Smooth muscle cell (in vitro differentiated cells): Measurements from ENCODE around the gene ELMO1. TPM values are rescaled to one million over a fixed set of nuclear protein-coding genes. Genes with fewer than 3 reads are reported as not detected.
A peak's percentile ranks its signal among the peaks of the same experiment; 100 is the strongest.

ENCODE experiments used
- DNase-seq: peaks from one replicate; lab custom pipeline; 2025; ENCODE audit not compliant: unreplicated experiment; lab: John Stamatoyannopoulos, UW
- H2AFZ ChIP-seq: fragments of 200-600 bp; sonication (generic); 2 replicates; pipeline ENCODE4 v1.6.0; 2016; ENCODE audit warnings: antibody characterized with exemption, low read depth, mild to moderate bottlenecking
- H3F3A ChIP-seq: fragments of 200-600 bp; sonication (generic); 2 replicates; pipeline ENCODE4 v1.6.0; 2017; ENCODE audit warnings: antibody characterized with exemption, low read depth
- H3K27ac ChIP-seq: fragments of 200-600 bp; sonication (generic); 2 replicates; pipeline ENCODE4 v1.5.1; 2016; ENCODE audit warnings: low read depth, mild to moderate bottlenecking
- H3K27me3 ChIP-seq: fragments of 200-600 bp; sonication (generic); 2 replicates; pipeline ENCODE4 v1.6.1; 2016; ENCODE audit warnings: low read depth, mild to moderate bottlenecking
- H3K36me3 ChIP-seq: fragments of 200-600 bp; sonication (generic); 2 replicates; pipeline ENCODE4 v1.5.1; 2016; ENCODE audit warnings: low read depth
- H3K4me1 ChIP-seq: fragments of 200-600 bp; sonication (generic); 2 replicates; pipeline ENCODE4 v1.5.1; 2016; ENCODE audit warnings: low read depth
- H3K4me2 ChIP-seq: fragments of 200-600 bp; sonication (generic); 2 replicates; pipeline ENCODE4 v1.6.0; 2016; ENCODE audit warnings: mild to moderate bottlenecking
- H3K4me3 ChIP-seq: fragments of 200-600 bp; sonication (generic); 2 replicates; pipeline ENCODE4 v1.5.1; 2016; ENCODE audit warnings: mild to moderate bottlenecking
- H3K79me2 ChIP-seq: fragments of 200-600 bp; sonication (generic); 2 replicates; pipeline ENCODE4 v1.6.0; 2016; ENCODE audit warnings: low read depth, mild to moderate bottlenecking
- H3K9ac ChIP-seq: fragments of 200-600 bp; sonication (generic); 2 replicates; pipeline ENCODE4 v1.6.0; 2016; ENCODE audit warnings: low read depth
- H3K9me3 ChIP-seq: fragments of 200-600 bp; sonication (generic); replicated peaks from 2 replicates; pipeline ENCODE4 v1.5.1; 2016; ENCODE audit warnings: low read depth
- H4K20me1 ChIP-seq: fragments of 200-600 bp; sonication (generic); 2 replicates; pipeline ENCODE4 v1.6.0; 2016; ENCODE audit warnings: low read depth
- CTCF ChIP-seq: fragments of 200-600 bp; sonication (generic); IDR thresholded peaks from 2 replicates; pipeline ENCODE4 v1.5.1; 2017; ENCODE audit warnings: borderline replicate concordance, mild to moderate bottlenecking, antibody characterized with exemption; ENCODE audit not compliant: insufficient read depth, poor library complexity, severe bottlenecking
- WGBS: methylation state at CpG from one replicate; pipeline ENCODE4 v1.1.7; 2016; ENCODE audit warnings: low lambda C conversion rate; 5-methylcytosine and 5-hydroxymethylcytosine counted together
- polyA plus RNA-seq: library from polyadenylated mRNA; unstranded; fragments of >200 nt; fragmentation: Nextera tagmentation; extraction: Ambion mirVana; gene quantifications from 2 replicates; pipeline ENCODE4 v1.2.1, GENCODE V29; 2016
- total RNA-seq: library from RNA; depleted of rRNA; stranded (reverse); fragments of >200 nt; gene quantifications from 2 replicates; pipeline ENCODE4 v1.2.3, GENCODE V29; 2014

Gene ELMO1
- total RNA-seq, result 24.0 and 36.0 TPM in 2 replicates
- 8.2 and 15.7 TPM in 2 replicates for polyA plus RNA-seq

GRCh38 chr7:37448636-37449361, at the start of gene ELMO1:
TSS of gene ELMO1 (minus strand) at chr7:37448864. CDS start at chr7:37342690, 106,174 bp downstream.
- DNase-seq, result peak; percentile 25
- H3K9ac ChIP-seq, result peak within 1 kb of the TSS; percentile 59
- peaks cover 19% of the 10 kb centered on the region for H3K4me1 ChIP-seq
- H3K4me2 ChIP-seq, result peak within 1 kb of the TSS; percentile 93
- H3K4me3 ChIP-seq, result peak within 1 kb of the TSS; percentile 89
- H3K79me2 ChIP-seq, result no peaks in the 10 kb centered on the region
- no peaks in the 10 kb centered on the region for H4K20me1 ChIP-seq
- peaks cover 13% of the 10 kb centered on the region for H3K27me3 ChIP-seq
- no peak within 1 kb of the TSS for H3K27ac ChIP-seq
- H3K9me3 ChIP-seq, result no peaks in the 10 kb centered on the region
- H3F3A ChIP-seq, result peaks cover 10% of the 10 kb centered on the region
- H3K36me3 ChIP-seq, result no peaks in the 10 kb centered on the region
- peak; percentile 36 for TF ChIP-seq CTCF
- WGBS, result 1% methylated on average over 35 of the region's 56 CpGs
- H2AFZ ChIP-seq, result peak within 1 kb of the TSS; percentile 94

- no peak overlapping the region for H3K9ac ChIP-seq
- H3K27ac ChIP-seq, result no peak overlapping the region
- H3F3A ChIP-seq, result peaks cover 10% of the 10 kb centered on the region
- no peak for DNase-seq
- H3K9me3 ChIP-seq, result no peaks in the 10 kb centered on the region
- H2AFZ ChIP-seq, result no peak overlapping the region
- H4K20me1 ChIP-seq, result no peaks in the 10 kb centered on the region
- H3K27me3 ChIP-seq, result no peaks in the 10 kb centered on the region
- no peak overlapping the region for H3K4me3 ChIP-seq
- no peaks in the 10 kb centered on the region for H3K4me1 ChIP-seq
- H3K79me2 ChIP-seq, result no peaks in the 10 kb centered on the region
- 92% methylated on average over 6 of the region's 6 CpGs for WGBS
- no peak overlapping the region for H3K4me2 ChIP-seq
- H3K36me3 ChIP-seq, result no peaks in the 10 kb centered on the region
- no peak for TF ChIP-seq CTCF
Observed at GRCh38 chr7:37497576-37497975, 48.9 kb upstream of the ELMO1 start.

GRCh38 chr7:37495574-37496184, 47.0 kb upstream of the ELMO1 start:
- H2AFZ ChIP-seq, result no peak overlapping the region
- no peaks in the 10 kb centered on the region for H3K27me3 ChIP-seq
- H3K4me1 ChIP-seq, result no peaks in the 10 kb centered on the region
- H3F3A ChIP-seq, result peaks cover 11% of the 10 kb centered on the region
- no peak overlapping the region for H3K4me3 ChIP-seq
- H3K9ac ChIP-seq, result peak overlapping the region; percentile 37
- H3K79me2 ChIP-seq, result no peaks in the 10 kb centered on the region
- peak overlapping the region; percentile 87 for H3K27ac ChIP-seq
- peak overlapping the region; percentile 82 for H3K4me2 ChIP-seq
- H3K9me3 ChIP-seq, result no peaks in the 10 kb centered on the region
- DNase-seq, result no peak
- WGBS, result 52% methylated on average over 4 of the region's 4 CpGs
- H4K20me1 ChIP-seq, result no peaks in the 10 kb centered on the region
- peak; percentile 74 for TF ChIP-seq CTCF
- H3K36me3 ChIP-seq, result no peaks in the 10 kb centered on the region

GRCh38 chr7:37494926-37495325, 46.3 kb upstream of the ELMO1 start:
- Histone ChIP-seq H3F3A (peaks cover 11% of the 10 kb centered on the region), H3K4me2 (peak overlapping the region; percentile 82), H3K9me3 (no peaks in the 10 kb centered on the region), H2AFZ (no peak overlapping the region), H3K4me3 (no peak overlapping the region), H3K36me3 (no peaks in the 10 kb centered on the region), H3K4me1 (peaks cover 3% of the 10 kb centered on the region), H3K9ac (no peak overlapping the region), H3K27ac (peak overlapping the region; percentile 87), H4K20me1 (no peaks in the 10 kb centered on the region), H3K79me2 (no peaks in the 10 kb centered on the region), H3K27me3 (no peaks in the 10 kb centered on the region)
- WGBS, result 0% methylated on average over 2 of the region's 2 CpGs
- DNase-seq, result no peak
- TF ChIP-seq CTCF, result no peak
